HepG2 (cell line): ENCODE data around the gene KRTCAP2. TPM values are rescaled to one million over a fixed set of nuclear protein-coding genes. Genes with fewer than 3 reads are reported as not detected.

Experiments used
- BHLHE40 ChIP-seq: IDR thresholded peaks from 2 replicates; pipeline ENCODE4 v1.6.1; 2011; ENCODE audit warnings: low read length, improper control_type of control experiment
- CREB1 ChIP-seq, 2 experiments: fragments of 450-650 bp in 1 of 2; IDR thresholded peaks; 2 replicates each; pipeline ENCODE4 v1.6.1; 2016 to 2017; ENCODE audit warnings: control low read depth in 1 of 2, mild to moderate bottlenecking in 1 of 2, missing compliant biosample characterization in 1 of 2, missing genetic modification characterization in 1 of 2
- ELF4 ChIP-seq: sonication (generic); formaldehyde crosslinking; IDR thresholded peaks from 2 replicates; pipeline ENCODE4 v1.5.0; 2020; ENCODE audit warnings: missing genetic modification reagents, mild to moderate bottlenecking, moderate library complexity, borderline replicate concordance
- FOXP1 ChIP-seq, 2 experiments: fragments of 450-650 bp in 1 of 2; IDR thresholded peaks; 2 replicates each; pipeline ENCODE4 v1.6.1; 2017 to 2018; ENCODE audit warnings: antibody characterized with exemption in 1 of 2
- HNRNPL ChIP-seq: fragments of 200-400 bp; formaldehyde crosslinking; IDR thresholded peaks from 2 replicates; pipeline ENCODE4 v1.6.1; 2017; ENCODE audit warnings: mild to moderate bottlenecking, low read depth, low read length
- KDM5B ChIP-seq: sonication (generic); formaldehyde crosslinking; IDR thresholded peaks from 2 replicates; pipeline ENCODE4 v1.4.0; 2020; ENCODE audit warnings: missing genetic modification reagents, mild to moderate bottlenecking, borderline replicate concordance
- KLF12 ChIP-seq: sonication (generic); formaldehyde crosslinking; IDR thresholded peaks from 2 replicates; pipeline ENCODE4 v1.4.0; 2020; ENCODE audit warnings: missing genetic modification reagents, borderline replicate concordance
- KLF16 ChIP-seq, 2 experiments: sonication (generic) in 1 of 2; formaldehyde crosslinking in 1 of 2; IDR thresholded peaks; 2 replicates each; pipeline versions ENCODE4 v1.6.1 to v1.8.0; 2016 to 2023; ENCODE audit warnings: missing genetic modification reagents in 2 of 2, missing compliant biosample characterization in 1 of 2
- KLF9 ChIP-seq: IDR thresholded peaks from 2 replicates; pipeline ENCODE4 v1.6.1; 2016; ENCODE audit warnings: low read depth
- MED1 ChIP-seq: sonication (generic); formaldehyde crosslinking; IDR thresholded peaks from 2 replicates; pipeline ENCODE4 v1.4.0; 2020; ENCODE audit warnings: missing genetic modification reagents
- PAWR ChIP-seq: sonication (generic); formaldehyde crosslinking; IDR thresholded peaks from 2 replicates; pipeline ENCODE4 v1.4.0; 2020; ENCODE audit warnings: missing genetic modification reagents, mild to moderate bottlenecking, borderline replicate concordance
- TGIF2 ChIP-seq: IDR thresholded peaks from 2 replicates; pipeline ENCODE4 v1.6.1; 2016; ENCODE audit warnings: control low read depth, missing compliant biosample characterization
- TSC22D2 ChIP-seq: sonication (generic); formaldehyde crosslinking; IDR thresholded peaks from 2 replicates; pipeline ENCODE4 v1.5.1; 2020; ENCODE audit warnings: missing genetic modification reagents, mild to moderate bottlenecking, borderline replicate concordance
- YY1 ChIP-seq: IDR thresholded peaks from 2 replicates; pipeline ENCODE4 v1.6.1; 2011; ENCODE audit warnings: low read length, low read depth, moderate library complexity, mild to moderate bottlenecking; ENCODE audit not compliant: insufficient read depth, insufficient replicate concordance
- ZBTB7B ChIP-seq: sonication (generic); formaldehyde crosslinking; IDR thresholded peaks from 2 replicates; pipeline ENCODE4 v1.4.0; 2020; ENCODE audit warnings: missing genetic modification reagents
- ZIK1 ChIP-seq: sonication (generic); formaldehyde crosslinking; IDR thresholded peaks from 2 replicates; pipeline ENCODE4 v1.5.0; 2020; ENCODE audit warnings: mild to moderate bottlenecking, low read depth, missing genetic modification reagents, borderline replicate concordance
- ZNF235 ChIP-seq: sonication (generic); formaldehyde crosslinking; IDR thresholded peaks from 2 replicates; pipeline ENCODE4 v1.8.1; 2023; ENCODE audit warnings: mild to moderate bottlenecking, missing genetic modification reagents, borderline replicate concordance
- ZNF598 ChIP-seq: sonication (generic); formaldehyde crosslinking; IDR thresholded peaks from 2 replicates; pipeline ENCODE4 v1.5.1; 2020; ENCODE audit warnings: mild to moderate bottlenecking, missing genetic modification reagents, borderline replicate concordance
- ZNF616 ChIP-seq: sonication (generic); formaldehyde crosslinking; IDR thresholded peaks from 2 replicates; pipeline ENCODE4 v1.5.0; 2020; ENCODE audit warnings: low read depth, mild to moderate bottlenecking, missing genetic modification reagents
- ZNF777 ChIP-seq: sonication (generic); formaldehyde crosslinking; IDR thresholded peaks from 2 replicates; pipeline ENCODE4 v1.4.0; 2020; ENCODE audit warnings: missing genetic modification reagents
- polyA plus RNA-seq, 8 experiments: library from polyadenylated mRNA; depleted of rRNA in 3 of 8; stranded (reverse) in 7 of 8; unstranded in 1 of 8; fragments of >200 nt; fragmentation: Illumina TruSeq in 4 of 8; extraction: Trizol in 4 of 8; gene quantifications; 2 replicates each; pipeline versions ENCODE4 v1.2.1 to v1.2.3, GENCODE V29; 2011 to 2016; ENCODE audit warnings: low read depth in 4 of 8, missing spikeins in 1 of 8, mixed read lengths in 1 of 8; ENCODE audit not compliant: insufficient read depth in 1 of 8
- total RNA-seq, 5 experiments: library from RNA; depleted of rRNA; stranded (reverse); fragments of >200 nt; fragmentation: Illumina TruSeq; extraction: Trizol; gene quantifications; 2 replicates each; pipeline ENCODE4 v1.2.3, GENCODE V29; 2016; ENCODE audit warnings: low read depth in 1 of 5
- TF ChIP-seq, protein P1 (sequence below): sonication (generic); formaldehyde crosslinking; IDR thresholded peaks from 2 replicates; pipeline ENCODE4 v1.5.1; 2020; ENCODE audit warnings: mild to moderate bottlenecking, moderate library complexity, missing genetic modification reagents
- TF ChIP-seq, protein P2 (sequence below): sonication (generic); formaldehyde crosslinking; IDR thresholded peaks from 2 replicates; pipeline ENCODE4 v1.4.0; 2020; ENCODE audit warnings: missing genetic modification reagents
- TF ChIP-seq, protein P3 (sequence below): sonication (generic); formaldehyde crosslinking; IDR thresholded peaks from 2 replicates; pipeline ENCODE4 v1.4.0; 2020; ENCODE audit warnings: missing genetic modification reagents, borderline replicate concordance

KRTCAP2 gene
- total and polyA plus RNA-seq, 2 of the 13 experiments (the other 11 are each of a cell fraction or from before 2014, with no cell fraction given): 77.3 to 79.4 TPM

DNA sequence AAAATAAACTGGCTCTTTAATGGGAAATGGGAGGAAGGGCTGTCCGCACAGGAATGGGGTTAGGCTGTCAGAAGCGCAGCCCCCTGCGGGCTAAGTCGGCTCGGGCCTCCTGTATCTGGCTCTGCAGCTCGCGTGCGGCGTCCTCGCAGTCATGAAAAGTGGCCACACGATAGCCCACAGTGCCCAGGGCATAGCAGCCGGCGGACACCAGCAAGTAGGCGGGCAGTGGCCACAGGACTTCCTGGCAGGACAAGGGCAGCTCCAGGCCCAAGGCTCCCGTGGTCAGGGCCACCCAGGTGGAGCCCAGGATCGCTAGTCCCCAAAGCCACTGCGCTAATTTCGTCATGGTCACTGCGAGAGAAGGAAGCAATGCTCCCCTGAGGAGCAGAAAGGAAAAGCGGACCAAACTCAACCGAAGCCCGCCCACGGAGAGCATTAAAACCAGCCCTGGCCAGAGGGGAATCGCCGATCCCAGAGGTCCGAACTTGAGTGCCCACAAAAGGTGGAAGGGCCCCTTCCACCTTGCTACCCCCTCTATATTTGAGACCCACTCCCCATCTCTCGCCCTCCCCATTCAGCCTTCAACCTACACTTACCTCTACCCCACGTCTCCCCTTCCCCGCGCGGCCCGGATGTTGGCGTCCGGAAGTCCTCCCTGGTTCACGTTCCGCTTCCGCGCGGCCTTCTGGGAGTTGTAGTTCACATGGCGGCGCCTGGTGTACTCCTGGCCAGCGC is 33.0 kb downstream of the KRTCAP2 start, which contains the start of gene DPM3 (continued):
- TF ChIP-seq TSC22D2 (CRISPR knock-in tag) (0 out of 2 replicates have a peak, but pooled peaks have one; percentile 37), KLF12 (CRISPR knock-in tag) (peak; percentile 71; the same call in 1 of the 2 replicates), CREB1 (IDR thresholded peaks at IDR 0.05) (no peak), CREB1 (CRISPR knock-in tag; IDR thresholded peaks at IDR 0.05) (peak; percentile 53), ZNF598 (CRISPR knock-in tag) (no peak), ZNF777 (CRISPR knock-in tag) (peak; percentile 18; the same call in 1 of the 2 replicates), KDM5B (CRISPR knock-in tag) (peak; percentile 79; the same call in 1 of the 2 replicates), ZNF616 (CRISPR knock-in tag) (no peak), HNRNPL (no peak), ELF4 (CRISPR knock-in tag) (peak; percentile 62; the same call in 1 of the 2 replicates), MED1 (CRISPR knock-in tag) (peak; percentile 66), FOXP1 (IDR thresholded peaks at IDR 0.05) (no peak), FOXP1 (CRISPR knock-in tag; IDR thresholded peaks at IDR 0.05) (0 out of 2 replicates have a peak, but pooled peaks have one; percentile 7), BHLHE40 (no peak), KLF9 (CRISPR knock-in tag) (no peak), ZNF235 (CRISPR knock-in tag) (0 out of 2 replicates have a peak, but pooled peaks have one; percentile 72), ZIK1 (CRISPR knock-in tag) (0 out of 2 replicates have a peak, but pooled peaks have one; percentile 76), TGIF2 (CRISPR knock-in tag) (peak; percentile 65; the same call in 1 of the 2 replicates), PAWR (CRISPR knock-in tag) (no peak), ZBTB7B (CRISPR knock-in tag) (no peak), KLF16 (CRISPR knock-in tag; IDR thresholded peaks at IDR 0.05) (peak in 1 of 2 experiments; percentile 53; a peak in 2 of 4 replicates), YY1 (peak; percentile 79)
- TF ChIP-seq, protein P1, sequence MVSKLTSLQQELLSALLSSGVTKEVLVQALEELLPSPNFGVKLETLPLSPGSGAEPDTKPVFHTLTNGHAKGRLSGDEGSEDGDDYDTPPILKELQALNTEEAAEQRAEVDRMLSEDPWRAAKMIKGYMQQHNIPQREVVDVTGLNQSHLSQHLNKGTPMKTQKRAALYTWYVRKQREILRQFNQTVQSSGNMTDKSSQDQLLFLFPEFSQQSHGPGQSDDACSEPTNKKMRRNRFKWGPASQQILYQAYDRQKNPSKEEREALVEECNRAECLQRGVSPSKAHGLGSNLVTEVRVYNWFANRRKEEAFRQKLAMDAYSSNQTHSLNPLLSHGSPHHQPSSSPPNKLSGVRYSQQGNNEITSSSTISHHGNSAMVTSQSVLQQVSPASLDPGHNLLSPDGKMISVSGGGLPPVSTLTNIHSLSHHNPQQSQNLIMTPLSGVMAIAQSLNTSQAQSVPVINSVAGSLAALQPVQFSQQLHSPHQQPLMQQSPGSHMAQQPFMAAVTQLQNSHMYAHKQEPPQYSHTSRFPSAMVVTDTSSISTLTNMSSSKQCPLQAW: peak; percentile 15; the same call in 1 of the 2 replicates
- TF ChIP-seq, protein P2, sequence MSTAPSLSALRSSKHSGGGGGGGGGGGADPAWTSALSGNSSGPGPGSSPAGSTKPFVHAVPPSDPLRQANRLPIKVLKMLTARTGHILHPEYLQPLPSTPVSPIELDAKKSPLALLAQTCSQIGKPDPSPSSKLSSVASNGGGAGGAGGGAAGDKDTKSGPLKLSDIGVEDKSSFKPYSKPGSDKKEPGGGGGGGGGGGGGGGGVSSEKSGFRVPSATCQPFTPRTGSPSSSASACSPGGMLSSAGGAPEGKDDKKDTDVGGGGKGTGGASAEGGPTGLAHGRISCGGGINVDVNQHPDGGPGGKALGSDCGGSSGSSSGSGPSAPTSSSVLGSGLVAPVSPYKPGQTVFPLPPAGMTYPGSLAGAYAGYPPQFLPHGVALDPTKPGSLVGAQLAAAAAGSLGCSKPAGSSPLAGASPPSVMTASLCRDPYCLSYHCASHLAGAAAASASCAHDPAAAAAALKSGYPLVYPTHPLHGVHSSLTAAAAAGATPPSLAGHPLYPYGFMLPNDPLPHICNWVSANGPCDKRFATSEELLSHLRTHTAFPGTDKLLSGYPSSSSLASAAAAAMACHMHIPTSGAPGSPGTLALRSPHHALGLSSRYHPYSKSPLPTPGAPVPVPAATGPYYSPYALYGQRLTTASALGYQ: no peak
- TF ChIP-seq, protein P3, sequence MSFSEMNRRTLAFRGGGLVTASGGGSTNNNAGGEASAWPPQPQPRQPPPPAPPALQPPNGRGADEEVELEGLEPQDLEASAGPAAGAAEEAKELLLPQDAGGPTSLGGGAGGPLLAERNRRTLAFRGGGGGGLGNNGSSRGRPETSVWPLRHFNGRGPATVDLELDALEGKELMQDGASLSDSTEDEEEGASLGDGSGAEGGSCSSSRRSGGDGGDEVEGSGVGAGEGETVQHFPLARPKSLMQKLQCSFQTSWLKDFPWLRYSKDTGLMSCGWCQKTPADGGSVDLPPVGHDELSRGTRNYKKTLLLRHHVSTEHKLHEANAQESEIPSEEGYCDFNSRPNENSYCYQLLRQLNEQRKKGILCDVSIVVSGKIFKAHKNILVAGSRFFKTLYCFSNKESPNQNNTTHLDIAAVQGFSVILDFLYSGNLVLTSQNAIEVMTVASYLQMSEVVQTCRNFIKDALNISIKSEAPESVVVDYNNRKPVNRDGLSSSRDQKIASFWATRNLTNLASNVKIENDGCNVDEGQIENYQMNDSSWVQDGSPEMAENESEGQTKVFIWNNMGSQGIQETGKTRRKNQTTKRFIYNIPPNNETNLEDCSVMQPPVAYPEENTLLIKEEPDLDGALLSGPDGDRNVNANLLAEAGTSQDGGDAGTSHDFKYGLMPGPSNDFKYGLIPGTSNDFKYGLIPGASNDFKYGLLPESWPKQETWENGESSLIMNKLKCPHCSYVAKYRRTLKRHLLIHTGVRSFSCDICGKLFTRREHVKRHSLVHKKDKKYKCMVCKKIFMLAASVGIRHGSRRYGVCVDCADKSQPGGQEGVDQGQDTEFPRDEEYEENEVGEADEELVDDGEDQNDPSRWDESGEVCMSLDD (CRISPR knock-in tag): 0 out of 2 replicates have a peak, but pooled peaks have one; percentile 55
